ENCODE data around the gene SLC25A2. TPM values are rescaled to one million over a fixed set of nuclear protein-coding genes. Genes with fewer than 3 reads are reported as not detected.

The SLC25A2 gene
- polyA plus RNA-seq, 2 of the 4 experiments (the other 2 are of a cell fraction) = 0.08 TPM; not detected in 1

DNA sequence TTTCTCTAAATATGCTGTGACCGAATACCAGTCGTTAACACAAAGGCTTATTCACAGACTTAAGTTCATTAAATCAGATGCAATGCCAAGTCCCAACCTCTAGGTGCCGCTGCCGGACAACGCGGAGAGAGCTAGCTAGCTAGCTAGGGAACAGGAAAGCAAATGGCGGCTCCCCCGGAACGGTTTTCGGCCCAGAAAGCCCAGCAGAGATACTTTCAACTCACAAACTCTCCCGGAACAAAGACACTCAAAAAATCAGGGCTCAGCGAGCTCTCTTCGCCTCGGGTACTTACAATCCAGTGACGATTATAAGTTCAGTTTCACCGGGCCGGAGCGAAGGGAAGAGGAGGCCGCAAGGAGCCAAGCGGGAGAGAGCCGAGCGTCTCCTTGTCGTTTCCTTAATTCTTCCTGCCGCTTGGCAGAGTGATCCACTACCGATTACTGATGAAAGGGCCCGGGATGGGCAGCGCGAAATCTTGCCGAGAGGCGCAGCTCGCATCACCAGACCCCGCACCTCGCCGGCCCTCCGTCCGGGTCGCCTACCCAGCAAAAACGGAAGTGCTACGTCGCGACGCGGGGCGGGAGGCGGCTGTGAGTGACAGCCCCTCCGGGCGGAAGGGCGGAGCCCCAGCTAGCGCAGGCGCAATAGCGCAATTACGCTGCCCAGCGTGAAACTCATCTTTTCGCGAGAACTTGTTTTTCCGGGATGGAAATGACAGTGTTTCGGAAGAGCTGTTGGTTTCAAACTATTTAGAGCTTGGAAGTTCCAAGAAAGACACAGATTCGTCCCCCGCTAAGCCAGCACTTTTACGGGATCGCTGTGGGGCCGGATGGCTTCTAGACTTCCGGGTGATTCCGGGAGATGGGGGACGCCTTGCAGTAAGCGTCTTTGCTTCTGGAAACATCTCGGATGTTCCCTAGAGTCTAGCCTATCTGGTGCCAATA is 16.6 kb upstream of the SLC25A2 start, which contains the start of gene TAF7 (continued):
- TF ChIP-seq CHD2 (IDR thresholded peaks at IDR 0.05; ENCODE audit: low read length, partially characterized antibody) (peak; percentile 74), HDAC2 (IDR thresholded peaks at IDR 0.05) (no peak), SREBF2 (IDR thresholded peaks at IDR 0.05) (no peak)

DNA sequence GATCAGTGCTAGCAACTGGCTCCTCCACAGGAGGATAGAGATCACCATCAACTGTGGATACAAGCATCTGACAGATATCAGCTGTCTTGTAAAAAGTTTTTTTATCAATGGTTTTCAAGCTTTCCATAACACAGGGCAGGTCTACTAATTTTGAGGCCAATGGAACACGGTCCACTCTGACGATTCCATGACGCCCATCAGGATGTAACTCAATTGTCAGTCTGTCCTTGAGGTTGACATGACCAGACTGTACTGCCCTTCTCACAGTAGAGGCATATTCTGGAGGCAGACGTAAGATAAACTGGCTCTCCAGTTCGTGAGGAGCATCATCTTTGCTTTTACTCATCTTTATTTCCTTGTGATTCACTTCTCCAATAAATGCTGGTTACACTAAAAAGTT is 15.8 kb upstream of the SLC25A2 start:
- FAIRE-seq = no peak
- peaks cover 81% of the 10 kb centered on the region for H3K9me3 ChIP-seq
- DNase-seq (ENCODE audit: low read depth in 1 of 2, low spot score in 1 of 2) = no peak
- TF ChIP-seq, protein P1, sequence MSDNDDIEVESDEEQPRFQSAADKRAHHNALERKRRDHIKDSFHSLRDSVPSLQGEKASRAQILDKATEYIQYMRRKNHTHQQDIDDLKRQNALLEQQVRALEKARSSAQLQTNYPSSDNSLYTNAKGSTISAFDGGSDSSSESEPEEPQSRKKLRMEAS (IDR thresholded peaks at IDR 0.05) = no peak
- TF ChIP-seq FOSB (CRISPR knock-in tag; IDR thresholded peaks at IDR 0.05) (no peak), JUNB (IDR thresholded peaks at IDR 0.05) (no peak), HOXA7 (CRISPR knock-in tag; IDR thresholded peaks at IDR 0.05) (no peak), MAFK (IDR thresholded peaks at IDR 0.05; ENCODE audit: partially characterized antibody) (no peak), KDM1A (IDR thresholded peaks at IDR 0.05; ENCODE audit: low read depth) (no peak), NFE2L2 (conservative IDR thresholded peaks at IDR 0.05; ENCODE audit: low read length) (no peak), SREBF2 (IDR thresholded peaks at IDR 0.05) (no peak), ZC3H11A (IDR thresholded peaks at IDR 0.05) (no peak), NPAS2 (CRISPR knock-in tag; IDR thresholded peaks at IDR 0.05; ENCODE audit: borderline replicate concordance) (no peak)
- TF ChIP-seq, protein P2, sequence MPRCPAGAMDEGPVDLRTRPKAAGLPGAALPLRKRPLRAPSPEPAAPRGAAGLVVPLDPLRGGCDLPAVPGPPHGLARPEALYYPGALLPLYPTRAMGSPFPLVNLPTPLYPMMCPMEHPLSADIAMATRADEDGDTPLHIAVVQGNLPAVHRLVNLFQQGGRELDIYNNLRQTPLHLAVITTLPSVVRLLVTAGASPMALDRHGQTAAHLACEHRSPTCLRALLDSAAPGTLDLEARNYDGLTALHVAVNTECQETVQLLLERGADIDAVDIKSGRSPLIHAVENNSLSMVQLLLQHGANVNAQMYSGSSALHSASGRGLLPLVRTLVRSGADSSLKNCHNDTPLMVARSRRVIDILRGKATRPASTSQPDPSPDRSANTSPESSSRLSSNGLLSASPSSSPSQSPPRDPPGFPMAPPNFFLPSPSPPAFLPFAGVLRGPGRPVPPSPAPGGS (IDR thresholded peaks at IDR 0.05) = no peak
- TF ChIP-seq, protein P3, sequence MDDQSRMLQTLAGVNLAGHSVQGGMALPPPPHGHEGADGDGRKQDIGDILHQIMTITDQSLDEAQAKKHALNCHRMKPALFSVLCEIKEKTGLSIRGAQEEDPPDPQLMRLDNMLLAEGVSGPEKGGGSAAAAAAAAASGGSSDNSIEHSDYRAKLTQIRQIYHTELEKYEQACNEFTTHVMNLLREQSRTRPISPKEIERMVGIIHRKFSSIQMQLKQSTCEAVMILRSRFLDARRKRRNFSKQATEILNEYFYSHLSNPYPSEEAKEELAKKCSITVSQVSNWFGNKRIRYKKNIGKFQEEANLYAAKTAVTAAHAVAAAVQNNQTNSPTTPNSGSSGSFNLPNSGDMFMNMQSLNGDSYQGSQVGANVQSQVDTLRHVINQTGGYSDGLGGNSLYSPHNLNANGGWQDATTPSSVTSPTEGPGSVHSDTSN (IDR thresholded peaks at IDR 0.05) = no peak
- TF ChIP-seq, protein P4, sequence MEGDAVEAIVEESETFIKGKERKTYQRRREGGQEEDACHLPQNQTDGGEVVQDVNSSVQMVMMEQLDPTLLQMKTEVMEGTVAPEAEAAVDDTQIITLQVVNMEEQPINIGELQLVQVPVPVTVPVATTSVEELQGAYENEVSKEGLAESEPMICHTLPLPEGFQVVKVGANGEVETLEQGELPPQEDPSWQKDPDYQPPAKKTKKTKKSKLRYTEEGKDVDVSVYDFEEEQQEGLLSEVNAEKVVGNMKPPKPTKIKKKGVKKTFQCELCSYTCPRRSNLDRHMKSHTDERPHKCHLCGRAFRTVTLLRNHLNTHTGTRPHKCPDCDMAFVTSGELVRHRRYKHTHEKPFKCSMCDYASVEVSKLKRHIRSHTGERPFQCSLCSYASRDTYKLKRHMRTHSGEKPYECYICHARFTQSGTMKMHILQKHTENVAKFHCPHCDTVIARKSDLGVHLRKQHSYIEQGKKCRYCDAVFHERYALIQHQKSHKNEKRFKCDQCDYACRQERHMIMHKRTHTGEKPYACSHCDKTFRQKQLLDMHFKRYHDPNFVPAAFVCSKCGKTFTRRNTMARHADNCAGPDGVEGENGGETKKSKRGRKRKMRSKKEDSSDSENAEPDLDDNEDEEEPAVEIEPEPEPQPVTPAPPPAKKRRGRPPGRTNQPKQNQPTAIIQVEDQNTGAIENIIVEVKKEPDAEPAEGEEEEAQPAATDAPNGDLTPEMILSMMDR (IDR thresholded peaks at IDR 0.05) = no peak
- ChIA-PET POLR2A (interaction anchor here (0.6 to 2.4 kb wide), 14 partner anchors 11 to 693 kb away, joined by 3 to 33 read pairs (median 4); partner anchors contain the start of genes DIAPH1, GNPDA1, PCDHB2 and PCDHGA1), CTCF (interaction anchor here (0.5 to 5.1 kb wide), 32 partner anchors 8 to 445 kb away, joined by 3 to 45 read pairs (median 4); partner anchors contain the start of genes DIAPH1, PCDHA12, PCDHB2 and PCDHB6)
- no peaks in the 10 kb centered on the region for H3K4me1 ChIP-seq
- 60% methylated on average over 5 of the region's 5 CpGs for WGBS (ENCODE audit: missing lambda C conversion rate)
- H3K4me3 ChIP-seq = peak overlapping the region; percentile 68
- H3K4me2 ChIP-seq = peak overlapping the region; percentile 42
- no peak overlapping the region for H3K27ac ChIP-seq
- no peak; a peak in 1 of 6 replicates for ATAC-seq

DNA sequence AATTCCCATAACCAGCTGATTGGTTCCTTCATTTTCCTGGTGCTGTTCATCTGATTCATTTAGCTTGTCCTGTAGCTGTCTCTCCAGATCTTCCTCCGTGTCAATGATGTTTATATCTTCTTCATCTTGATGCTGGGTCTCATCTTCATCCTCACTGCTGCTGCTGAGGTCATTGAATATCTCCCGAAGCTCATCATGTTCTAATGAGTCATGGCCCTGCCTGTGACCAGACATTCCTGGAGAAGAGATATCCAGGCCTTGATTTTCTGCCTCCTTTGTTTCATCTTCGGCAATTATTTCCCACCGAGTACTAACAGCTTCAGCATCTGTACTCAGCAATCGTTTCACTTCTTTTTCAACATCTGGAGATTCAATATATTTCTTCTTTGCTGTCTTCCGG is 15.4 kb upstream of the SLC25A2 start:
- TF ChIP-seq EHMT2 (IDR thresholded peaks at IDR 0.05; ENCODE audit: low read depth) (no peak), FOSL2 (IDR thresholded peaks at IDR 0.05) (no peak), FOSL2 (CRISPR knock-in tag; IDR thresholded peaks at IDR 0.05) (no peak), NFE2L2 (conservative IDR thresholded peaks at IDR 0.05; ENCODE audit: low read length) (no peak), ZNF302 (CRISPR knock-in tag; IDR thresholded peaks at IDR 0.05) (no peak), KDM5A (IDR thresholded peaks at IDR 0.05) (no peak), RAD21 (conservative IDR thresholded peaks at IDR 0.05 in 1 of 2, IDR thresholded peaks at IDR 0.05 in 1 of 2) (no peak)
- TF ChIP-seq, protein P5, sequence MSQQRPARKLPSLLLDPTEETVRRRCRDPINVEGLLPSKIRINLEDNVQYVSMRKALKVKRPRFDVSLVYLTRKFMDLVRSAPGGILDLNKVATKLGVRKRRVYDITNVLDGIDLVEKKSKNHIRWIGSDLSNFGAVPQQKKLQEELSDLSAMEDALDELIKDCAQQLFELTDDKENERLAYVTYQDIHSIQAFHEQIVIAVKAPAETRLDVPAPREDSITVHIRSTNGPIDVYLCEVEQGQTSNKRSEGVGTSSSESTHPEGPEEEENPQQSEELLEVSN (IDR thresholded peaks at IDR 0.05; ENCODE audit: borderline replicate concordance, low read depth) = no peak
- TF ChIP-seq, protein P6, sequence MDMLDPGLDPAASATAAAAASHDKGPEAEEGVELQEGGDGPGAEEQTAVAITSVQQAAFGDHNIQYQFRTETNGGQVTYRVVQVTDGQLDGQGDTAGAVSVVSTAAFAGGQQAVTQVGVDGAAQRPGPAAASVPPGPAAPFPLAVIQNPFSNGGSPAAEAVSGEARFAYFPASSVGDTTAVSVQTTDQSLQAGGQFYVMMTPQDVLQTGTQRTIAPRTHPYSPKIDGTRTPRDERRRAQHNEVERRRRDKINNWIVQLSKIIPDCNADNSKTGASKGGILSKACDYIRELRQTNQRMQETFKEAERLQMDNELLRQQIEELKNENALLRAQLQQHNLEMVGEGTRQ (IDR thresholded peaks at IDR 0.05) = no peak
- TF ChIP-seq, protein P7, sequence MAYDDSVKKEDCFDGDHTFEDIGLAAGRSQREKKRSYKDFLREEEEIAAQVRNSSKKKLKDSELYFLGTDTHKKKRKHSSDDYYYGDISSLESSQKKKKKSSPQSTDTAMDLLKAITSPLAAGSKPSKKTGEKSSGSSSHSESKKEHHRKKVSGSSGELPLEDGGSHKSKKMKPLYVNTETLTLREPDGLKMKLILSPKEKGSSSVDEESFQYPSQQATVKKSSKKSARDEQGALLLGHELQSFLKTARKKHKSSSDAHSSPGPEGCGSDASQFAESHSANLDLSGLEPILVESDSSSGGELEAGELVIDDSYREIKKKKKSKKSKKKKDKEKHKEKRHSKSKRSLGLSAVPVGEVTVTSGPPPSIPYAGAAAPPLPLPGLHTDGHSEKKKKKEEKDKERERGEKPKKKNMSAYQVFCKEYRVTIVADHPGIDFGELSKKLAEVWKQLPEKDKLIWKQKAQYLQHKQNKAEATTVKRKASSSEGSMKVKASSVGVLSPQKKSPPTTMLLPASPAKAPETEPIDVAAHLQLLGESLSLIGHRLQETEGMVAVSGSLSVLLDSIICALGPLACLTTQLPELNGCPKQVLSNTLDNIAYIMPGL (CRISPR knock-in tag; IDR thresholded peaks at IDR 0.05; ENCODE audit: borderline replicate concordance) = no peak
- Histone ChIP-seq H3K4me3 (peak overlapping the region; percentile 68; the same call in 2 of the 3 replicates), H3K27ac (no peak overlapping the region), H3K4me2 (no peak overlapping the region), H3K4me1 (no peaks in the 10 kb centered on the region), H3K9me3 (peaks cover 83% of the 10 kb centered on the region)
- no peak for DNase-seq (ENCODE audit: low read depth in 1 of 2, low spot score in 1 of 2)
- ChIA-PET POLR2A (interaction anchor here (1.9 to 2.4 kb wide), 3 partner anchors 11 to 31 kb away, joined by 7 to 33 read pairs (median 15); partner anchors contain the start of genes PCDHGA1, PCDHGA2 and PCDHGB1), CTCF (interaction anchor here (1.0 to 5.1 kb wide), 16 partner anchors 8 to 245 kb away, joined by 3 to 45 read pairs (median 7); partner anchors contain the start of genes PCDHB2, PCDHB8, PCDHGA1 and PCDHGA2)
- 83% methylated on average over 6 of the region's 6 CpGs for WGBS (ENCODE audit: missing lambda C conversion rate)
- ATAC-seq = no peak
- FAIRE-seq = no peak

All from A549 (cell line).